IMR-90 (cell line): ENCODE measurements around the gene WDR48. TPM values are rescaled to one million over a fixed set of nuclear protein-coding genes. Genes with fewer than 3 reads are reported as not detected.
A peak's percentile ranks its signal among the peaks of the same experiment; 100 is the strongest.

Source experiments
- ATAC-seq: fragments of 200-7000 bp; cut with Tn5 transposase; 2 replicates; pipeline ENCODE4 v1.9.1; 2020; ENCODE audit warnings: low read depth, mild to moderate bottlenecking, moderate library complexity
- BruUV-seq: library from RNA; stranded (reverse); fragments of 400-500 nt; replicated peaks from 2 replicates; lab custom pipeline; 2021; lab: Mats Ljungman, UMichigan
- CTCF ChIA-PET: fragments of 300-600 bp; formaldehyde crosslinking; extraction: SDS; loops from one replicate; lab custom pipeline; 2021; ENCODE audit warnings: antibody characterized with exemption; lab: Yijun Ruan, JAX
- POLR2A ChIA-PET: fragments of 300-600 bp; sonication (Branson Sonifier 250); formaldehyde crosslinking; loops from one replicate; lab custom pipeline; 2022; ENCODE audit warnings: antibody characterized with exemption; ENCODE audit not compliant: unreplicated experiment; lab: Charles Lee
- DNase-seq: peaks from one replicate; pipeline ENCODE4 v3.0.0; 2013
- H2AFZ ChIP-seq: replicated peaks from 2 replicates; pipeline ENCODE3; 2013; ENCODE audit warnings: low read length, mild to moderate bottlenecking; ENCODE audit not compliant: poor library complexity
- H2AK5ac ChIP-seq: 2 replicates; pipeline ENCODE4 v1.6.1; 2013; ENCODE audit warnings: low read depth, low read length, inconsistent platforms
- H2AK9ac ChIP-seq: replicated peaks from 2 replicates; pipeline ENCODE3; 2013; ENCODE audit warnings: mild to moderate bottlenecking, low read depth, low read length, moderate library complexity; ENCODE audit not compliant: poor library complexity
- H2BK120ac ChIP-seq: 2 replicates; pipeline ENCODE4 v1.6.1; 2013; ENCODE audit warnings: low read depth, low read length, inconsistent platforms
- H2BK15ac ChIP-seq: 3 replicates; pipeline ENCODE4 v1.6.1; 2013; ENCODE audit warnings: low read depth, low read length, inconsistent platforms
- H2BK20ac ChIP-seq: 2 replicates; pipeline ENCODE4 v1.6.1; 2013; ENCODE audit warnings: low read depth, mild to moderate bottlenecking, inconsistent platforms, low read length, moderate library complexity
- H2BK5ac ChIP-seq: 2 replicates; pipeline ENCODE4 v1.6.1; 2013; ENCODE audit warnings: mild to moderate bottlenecking, low read depth, low read length, inconsistent platforms; ENCODE audit not compliant: poor library complexity, severe bottlenecking
- H3K14ac ChIP-seq: replicated peaks from 2 replicates; pipeline ENCODE4 v1.6.1; 2013; ENCODE audit warnings: low read depth, low read length, inconsistent platforms
- H3K18ac ChIP-seq: 2 replicates; pipeline ENCODE4 v1.6.1; 2013; ENCODE audit warnings: low read depth, low read length, control low read depth
- H3K23ac ChIP-seq: 2 replicates; pipeline ENCODE4 v1.6.1; 2013; ENCODE audit warnings: low read depth, low read length, inconsistent platforms
- H3K27ac ChIP-seq: 2 replicates; pipeline ENCODE4 v1.5.1; 2013; ENCODE audit warnings: mild to moderate bottlenecking, control low read depth, low read length; ENCODE audit not compliant: insufficient read depth
- H3K27me3 ChIP-seq: 2 replicates; pipeline ENCODE4 v1.6.1; 2013; ENCODE audit warnings: low read length; ENCODE audit not compliant: control insufficient read depth, insufficient read depth
- H3K36me3 ChIP-seq: 2 replicates; pipeline ENCODE4 v1.6.1; 2013; ENCODE audit warnings: low read length, mixed read lengths; ENCODE audit not compliant: control insufficient read depth, insufficient read depth
- H3K4ac ChIP-seq: 2 replicates; pipeline ENCODE4 v1.6.1; 2013; ENCODE audit warnings: low read depth, low read length, inconsistent platforms
- H3K4me1 ChIP-seq: 2 replicates; pipeline ENCODE4 v1.6.1; 2013; ENCODE audit warnings: low read length, mixed read lengths; ENCODE audit not compliant: control insufficient read depth, insufficient read depth
- H3K4me2 ChIP-seq: 2 replicates; pipeline ENCODE4 v1.6.1; 2013; ENCODE audit warnings: low read depth, mild to moderate bottlenecking, control low read depth, low read length, moderate library complexity
- H3K4me3 ChIP-seq: 2 replicates; pipeline ENCODE4 v1.5.1; 2013; ENCODE audit warnings: low read depth, mild to moderate bottlenecking, control low read depth, low read length, moderate library complexity; ENCODE audit not compliant: insufficient read depth
- H3K56ac ChIP-seq: 2 replicates; pipeline ENCODE4 v1.6.1; 2013; ENCODE audit warnings: low read length, inconsistent platforms; ENCODE audit not compliant: insufficient read depth; ENCODE audit errors: extremely low read depth
- H3K79me1 ChIP-seq, 2 experiments: 2 replicates each; pipeline ENCODE4 v1.6.1; 2013; ENCODE audit warnings: low read length in 2 of 2, inconsistent platforms in 1 of 2, low read depth in 1 of 2
- H3K9ac ChIP-seq: 2 replicates; pipeline ENCODE4 v1.6.1; 2013; ENCODE audit warnings: low read depth, low read length, control low read depth
- H3K9me1 ChIP-seq: 2 replicates; pipeline ENCODE4 v1.6.1; 2013; ENCODE audit warnings: low read length, inconsistent platforms; ENCODE audit not compliant: insufficient read depth
- H3K9me3 ChIP-seq: 2 replicates; pipeline ENCODE4 v1.6.1; 2013; ENCODE audit warnings: low read length; ENCODE audit not compliant: control insufficient read depth, insufficient read depth
- H4K20me1 ChIP-seq: 2 replicates; pipeline ENCODE4 v1.6.1; 2013; ENCODE audit warnings: low read length, inconsistent platforms; ENCODE audit not compliant: insufficient read depth
- H4K5ac ChIP-seq: 2 replicates; pipeline ENCODE4 v1.6.1; 2013; ENCODE audit warnings: mild to moderate bottlenecking, low read depth, low read length, control low read depth
- H4K8ac ChIP-seq, 2 experiments: 2 replicates each; pipeline ENCODE4 v1.6.1; 2013; ENCODE audit warnings: low read depth in 2 of 2, low read length in 2 of 2, control low read depth in 1 of 2, inconsistent platforms in 1 of 2
- H4K91ac ChIP-seq: 2 replicates; pipeline ENCODE4 v1.6.1; 2013; ENCODE audit warnings: low read depth, low read length, inconsistent platforms; ENCODE audit not compliant: insufficient read depth
- CHD1 ChIP-seq: IDR thresholded peaks from 2 replicates; pipeline ENCODE4 v1.6.1; 2012; ENCODE audit warnings: low read depth, low read length, improper control_type of control experiment
- SMC3 ChIP-seq: fragments of 150-350 bp; IDR thresholded peaks from 2 replicates; pipeline ENCODE4 v1.6.1; 2016; ENCODE audit warnings: low read depth, mild to moderate bottlenecking, antibody characterized with exemption, low read length, moderate library complexity
- WGBS, 2 experiments: methylation state at CpG; one replicate each; pipeline versions ENCODE4 v1.1.5 to v1.1.7; 2013; ENCODE audit warnings: missing lambda C conversion rate in 2 of 2; ENCODE audit not compliant: insufficient read length in 1 of 2; ENCODE audit errors: extremely low coverage in 2 of 2; 5-methylcytosine and 5-hydroxymethylcytosine counted together
- dilution Hi-C: fragments of 300-500 bp; cut with HindIII; formaldehyde crosslinking; loops from one replicate; pipeline ENCODE4 v1.14.3; 2018; ENCODE audit warnings: low sequenced_read_pairs; ENCODE audit not compliant: unreplicated experiment
- in situ Hi-C: fragments of 300-500 bp; cut with MboI; formaldehyde crosslinking; loops from 3 replicates; pipeline ENCODE4 v1.14.3; 2019; ENCODE audit warnings: low sequenced_read_pairs, inconsistent platforms, mixed read lengths
- intact Hi-C: fragments of 100-400 bp; cut with micrococcal nuclease; formaldehyde crosslinking; loops from 2 replicates; pipeline ENCODE4 v1.10.0; 2022
- polyA plus RNA-seq, 3 experiments: library from polyadenylated mRNA; depleted of rRNA; stranded (reverse); fragments of >200 nt; gene quantifications; 2 replicates each; pipeline ENCODE4 v1.2.3, GENCODE V29; 2012; ENCODE audit warnings: low replicate concordance in 1 of 3
- total RNA-seq: library from RNA; depleted of rRNA; stranded (reverse); fragments of >200 nt; gene quantifications from 2 replicates; pipeline ENCODE4 v1.2.3, GENCODE V29; 2012

Gene WDR48
- total and polyA plus RNA-seq, 2 of the 4 experiments (the other 2 are of a cell fraction): 14.4 to 41.2 TPM

- Histone ChIP-seq H3K9me1 (peaks cover 29% of the 10 kb centered on the region), H3K18ac (no peak overlapping the region), H3K23ac (no peak overlapping the region), H4K8ac (no peak overlapping the region), H3K27me3 (no peaks in the 10 kb centered on the region), H3K79me1 (peaks cover 12 to 73% of the 10 kb centered on the region in 2 experiments), H3K56ac (no peak overlapping the region), H3K9ac (no peak overlapping the region), H3K27ac (no peak overlapping the region), H3K14ac (no peak overlapping the region), H2AK9ac (no peak overlapping the region), H3K4me2 (no peak overlapping the region), H3K36me3 (peaks cover 44% of the 10 kb centered on the region), H4K91ac (no peak overlapping the region), H4K5ac (no peak overlapping the region), H2AFZ (no peak overlapping the region), H3K4me1 (peaks cover 28% of the 10 kb centered on the region), H3K4ac (no peak overlapping the region), H2BK5ac (peak overlapping the region; percentile 10), H2BK15ac (no peak overlapping the region), H2AK5ac (no peak overlapping the region), H2BK120ac (no peak overlapping the region), H3K4me3 (no peak overlapping the region), H2BK20ac (no peak overlapping the region), H4K20me1 (peaks cover 82% of the 10 kb centered on the region), H3K9me3 (no peaks in the 10 kb centered on the region)
- TF ChIP-seq SMC3 (no peak), CHD1 (peak; percentile 61; the same call in 1 of the 2 replicates)
- ChIA-PET POLR2A (no interaction called here), CTCF (interaction anchor here (0.6 kb wide), 1 partner anchor 15 kb away, joined by 6 read pairs; no protein-coding TSS in a partner anchor)
- BruUV-seq: no TSS peak
- peak; percentile 39 for DNase-seq
- WGBS, 2 experiments: no CpG with 5 or more reads among the region's 4 CpGs
- peak; percentile 33; the same call in 1 of the 2 replicates for ATAC-seq
- dilution Hi-C loops (no loop called here), intact Hi-C loops (no loop called here), in situ Hi-C loops (no loop called here)
Measured at GRCh38 chr3:39141171-39141995, 89.6 kb downstream of the WDR48 start.
